Ovary (tissue), 9 donors: ENCODE measurements around the gene ZNF552. TPM values are rescaled to one million over a fixed set of nuclear protein-coding genes. Genes with fewer than 3 reads are reported as not detected.

Source experiments
- DNase-seq, 5 donors: peaks; one replicate each; pipeline ENCODE4 v3.0.0-alpha.2; 2019 to 2020
- H3K27ac ChIP-seq, 2 donors: fragments of 200-600 bp; one replicate each; pipeline versions ENCODE4 v1.5.1 to v1.8.0; 2019 to 2022
- H3K27me3 ChIP-seq: fragments of 200-600 bp; one replicate; pipeline ENCODE4 v1.8.0; 2022
- H3K36me3 ChIP-seq: fragments of 200-600 bp; sonication (generic); one replicate; pipeline ENCODE4 v1.5.1; 2019
- H3K4me1 ChIP-seq: one replicate; pipeline ENCODE4 v1.8.1; 2013; ENCODE audit warnings: mild to moderate bottlenecking, moderate library complexity; ENCODE audit not compliant: insufficient read depth
- H3K4me3 ChIP-seq: fragments of 200-600 bp; sonication (generic); one replicate; pipeline ENCODE4 v1.5.1; 2017
- H3K9me3 ChIP-seq, 2 donors: fragments of 200-600 bp in 1 of 2; sonication (generic) in 1 of 2; one replicate each; pipeline versions ENCODE4 v1.5.1 to v1.8.1; 2013 to 2019; ENCODE audit warnings: mild to moderate bottlenecking in 1 of 2, moderate library complexity in 1 of 2
- CTCF ChIP-seq, 3 donors: fragments of 450-650 bp in 2 of 3; fragments of 200-600 bp in 1 of 3; IDR thresholded peaks; one replicate each; pipeline versions ENCODE4 v1.5.1 to v1.8.0; 2016 to 2022; ENCODE audit warnings: antibody characterized with exemption in 3 of 3, mild to moderate bottlenecking in 1 of 3
- EP300 ChIP-seq: sonication (generic); formaldehyde crosslinking; IDR thresholded peaks from one replicate; pipeline ENCODE4 v1.6.1; 2017; ENCODE audit warnings: antibody characterized with exemption
- POLR2A ChIP-seq: fragments of 450-650 bp; IDR thresholded peaks from one replicate; pipeline ENCODE4 v1.6.1; 2017; ENCODE audit warnings: antibody characterized with exemption, mild to moderate bottlenecking, moderate library complexity
- WGBS, 3 donors: extraction: QIAGEN DNeasy Blood & Tissue Kit in 1 of 3; methylation state at CpG; one replicate each; pipeline versions ENCODE4 v1.1.5 to v1.1.7; 2013 to 2017; 5-methylcytosine and 5-hydroxymethylcytosine counted together
- intact Hi-C, 4 donors: fragments of 100-400 bp; cut with DNase I; formaldehyde crosslinking; loops; one replicate each; pipeline versions ENCODE4 v1.11.0 to v1.15.1; 2022 to 2023
- polyA plus RNA-seq, 2 donors: library from polyadenylated mRNA; stranded (reverse); fragments of 200-250 nt in 1 of 2; fragments of 350-450 nt in 1 of 2; fragmentation: Illumina TruSeq in 1 of 2; extraction: RNeasy Lipid Tissue Mini Kit (QIAGEN cat#74804) in 1 of 2; gene quantifications; one replicate each; pipeline ENCODE4 v1.2.3, GENCODE V29; 2013 to 2014
- total RNA-seq, 7 donors: library from RNA; depleted of rRNA in 2 of 7; stranded (reverse); fragments of >200 nt in 2 of 7; fragmentation: NEBNext Ultra II Directional in 3 of 7; extraction: Animal tissue kit (Norgen Biotek cat#: 25700) in 3 of 7; gene quantifications; one replicate each; pipeline versions ENCODE4 v1.1.0 to v1.2.4, GENCODE V29; 2016 to 2023
- donor health status: DM: no; HTN: no; CAD: no; lungs with moderate emphysema.
- donor health status: DM: no; HTN: no; CAD: no.
- donor health status: Bipolar disorder and iron deficiency.
- donor health status: DM: yes; HTN: yes; CAD: no.
- donor health status: DM: no; HTN: no; CAD: no.
- donor health status: DM: yes; HTN: yes; CAD: no.

ZNF552 gene
- total and polyA plus RNA-seq, 9 donors: 4.9 to 9.9 (median 7.2) TPM

- no peak for DNase-seq
- Histone ChIP-seq H3K27me3 (no peaks in the 10 kb centered on the region), H3K4me1 (no peaks in the 10 kb centered on the region), H3K9me3 (peaks cover 4 to 52% of the 10 kb centered on the region in 2 donors), H3K4me3 (no peak overlapping the region), H3K27ac (no peak overlapping the region), H3K36me3 (no peaks in the 10 kb centered on the region)
- 90 to 94% (median 94%) methylated on average over 38 of the region's 38 CpGs for WGBS, 3 donors
- intact Hi-C loops: no loop called here
- no peak for TF ChIP-seq EP300
Observed at GRCh38 chr19:57786286-57786685, 28.4 kb downstream of the ZNF552 start.

GRCh38 chr19:57779220-57779845 lies 35.4 kb downstream of the ZNF552 start:
- Histone ChIP-seq H3K4me1 (no peaks in the 10 kb centered on the region), H3K4me3 (no peak overlapping the region), H3K27me3 (no peaks in the 10 kb centered on the region), H3K27ac (no peak overlapping the region), H3K9me3 (peaks cover 7 to 77% of the 10 kb centered on the region in 2 donors), H3K36me3 (no peaks in the 10 kb centered on the region)
- TF ChIP-seq EP300: no peak
- no peak for TF ChIP-seq CTCF (IDR thresholded peaks at IDR 0.05)
- TF ChIP-seq POLR2A: no peak
- DNase-seq: no peak
- 95 to 98% (median 96%) methylated on average over 10 of the region's 10 CpGs for WGBS, 3 donors
- intact Hi-C loops: no loop called here

GRCh38 chr19:57778336-57778735 lies 36.4 kb downstream of the ZNF552 start:
- Histone ChIP-seq H3K36me3 (no peaks in the 10 kb centered on the region), H3K4me3 (no peak overlapping the region), H3K4me1 (no peaks in the 10 kb centered on the region), H3K27ac (no peak overlapping the region), H3K9me3 (peaks cover 7 to 82% of the 10 kb centered on the region in 2 donors), H3K27me3 (no peaks in the 10 kb centered on the region)
- TF ChIP-seq EP300 (no peak), CTCF (IDR thresholded peaks at IDR 0.05) (no peak), POLR2A (no peak)
- no peak for DNase-seq
- WGBS, 3 donors: 98 to 100% (median 99%) methylated on average over 4 of the region's 4 CpGs
- intact Hi-C loops: no loop called here

- no peak for DNase-seq
- no peaks in the 10 kb centered on the region for H3K4me1 ChIP-seq
- H3K27me3 ChIP-seq: no peaks in the 10 kb centered on the region
- WGBS, 3 donors: 90 to 93% (median 91%) methylated on average over 6 of the region's 6 CpGs
- no peak overlapping the region for H3K4me3 ChIP-seq
- no peaks in the 10 kb centered on the region for H3K36me3 ChIP-seq
- intact Hi-C loops: no loop called here
- no peak overlapping the region for H3K27ac ChIP-seq
- H3K9me3 ChIP-seq: peaks cover 7 to 75% of the 10 kb centered on the region in 2 donors
- TF ChIP-seq CTCF (IDR thresholded peaks at IDR 0.05) (no peak), POLR2A (no peak), EP300 (no peak)
Observed at GRCh38 chr19:57776764-57777296, 37.9 kb downstream of the ZNF552 start.

- WGBS, 3 donors: 97 to 98% (median 98%) methylated on average over 3 of the region's 3 CpGs
- peaks cover 3 to 66% of the 10 kb centered on the region in 2 donors for H3K9me3 ChIP-seq
- no peak for TF ChIP-seq POLR2A
- no peak for TF ChIP-seq CTCF (IDR thresholded peaks at IDR 0.05)
- no peak for TF ChIP-seq EP300
- no peak for DNase-seq
- H3K27ac ChIP-seq: no peak overlapping the region
- H3K4me3 ChIP-seq: no peak overlapping the region
- no peaks in the 10 kb centered on the region for H3K36me3 ChIP-seq
- no peaks in the 10 kb centered on the region for H3K27me3 ChIP-seq
- intact Hi-C loops: no loop called here
- peaks cover 2% of the 10 kb centered on the region for H3K4me1 ChIP-seq
Observed at GRCh38 chr19:57773488-57773887, 41.2 kb downstream of the ZNF552 start.
